OCI-LY7 (cell line): Measurements from ENCODE around the gene TTC16.

Source experiments
- CTCF ChIP-seq: fragments of 200-600 bp; sonication (generic); conservative IDR thresholded peaks from 2 replicates; pipeline ENCODE4 v1.5.1; 2014; ENCODE audit warnings: mild to moderate bottlenecking, antibody characterized with exemption, low read length, moderate library complexity, mixed read lengths
- EZH2phosphoT487 ChIP-seq: fragments of 200-600 bp; sonication (generic); IDR thresholded peaks from 2 replicates; pipeline ENCODE4 v1.6.1; 2018; ENCODE audit warnings: low read depth, borderline replicate concordance, mild to moderate bottlenecking, mixed run types, antibody characterized with exemption, low read length, moderate library complexity, mixed read lengths

- TF ChIP-seq CTCF = no peak
- no peak for TF ChIP-seq EZH2phosphoT487
Observed at GRCh38 chr9:127722055-127722745, 6.3 kb downstream of the TTC16 start.
